GM18498 (cell line): ENCODE data around the gene PLS1.
"Not testable (repeated sequence)": the region's sequence is repeated elsewhere in the genome, so short reads cannot be mapped to it uniquely, and the experiment has no call there.

Experiments
- ATAC-seq: cut with Tn5 transposase; IDR thresholded peaks from one replicate; pipeline ENCODE4 v1.9.1; 2021; ENCODE audit warnings: mild to moderate bottlenecking, moderate library complexity; ENCODE audit not compliant: unreplicated experiment

PLS1 gene

GRCh38 chr3:142680710-142681109 is 84.5 kb downstream of the PLS1 start:
- no peak for ATAC-seq

DNA sequence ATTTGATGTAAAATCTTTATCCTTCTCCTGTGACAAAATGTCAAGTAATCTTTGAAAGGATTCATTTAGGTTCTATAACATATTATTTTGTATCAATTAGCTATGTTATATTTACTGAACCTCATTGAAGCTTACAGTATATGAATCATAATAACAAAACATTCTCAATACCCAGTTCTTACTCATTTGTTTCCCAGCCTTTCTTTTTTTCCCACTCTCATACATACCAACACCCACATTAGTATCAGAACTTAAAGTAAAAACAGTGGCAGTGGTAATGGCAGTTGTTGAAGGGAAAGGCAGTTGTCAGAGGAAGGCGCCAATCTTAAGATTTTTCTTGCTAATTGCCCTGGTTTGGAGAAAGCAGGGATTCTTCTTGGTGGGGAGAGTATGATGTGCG is 94.4 kb downstream of the PLS1 start:
- no peak for ATAC-seq

- ATAC-seq: no peak
Measured at GRCh38 chr3:142691527-142691926, 95.3 kb downstream of the PLS1 start.

GRCh38 chr3:142693136-142693853 is 97.1 kb downstream of the PLS1 start:
- ATAC-seq: no peak

- ATAC-seq: no peak
Measured at GRCh38 chr3:142694225-142694624, 98.0 kb downstream of the PLS1 start.

- ATAC-seq: no peak
Measured at GRCh38 chr3:142705198-142705597, 109.0 kb downstream of the PLS1 start.

DNA sequence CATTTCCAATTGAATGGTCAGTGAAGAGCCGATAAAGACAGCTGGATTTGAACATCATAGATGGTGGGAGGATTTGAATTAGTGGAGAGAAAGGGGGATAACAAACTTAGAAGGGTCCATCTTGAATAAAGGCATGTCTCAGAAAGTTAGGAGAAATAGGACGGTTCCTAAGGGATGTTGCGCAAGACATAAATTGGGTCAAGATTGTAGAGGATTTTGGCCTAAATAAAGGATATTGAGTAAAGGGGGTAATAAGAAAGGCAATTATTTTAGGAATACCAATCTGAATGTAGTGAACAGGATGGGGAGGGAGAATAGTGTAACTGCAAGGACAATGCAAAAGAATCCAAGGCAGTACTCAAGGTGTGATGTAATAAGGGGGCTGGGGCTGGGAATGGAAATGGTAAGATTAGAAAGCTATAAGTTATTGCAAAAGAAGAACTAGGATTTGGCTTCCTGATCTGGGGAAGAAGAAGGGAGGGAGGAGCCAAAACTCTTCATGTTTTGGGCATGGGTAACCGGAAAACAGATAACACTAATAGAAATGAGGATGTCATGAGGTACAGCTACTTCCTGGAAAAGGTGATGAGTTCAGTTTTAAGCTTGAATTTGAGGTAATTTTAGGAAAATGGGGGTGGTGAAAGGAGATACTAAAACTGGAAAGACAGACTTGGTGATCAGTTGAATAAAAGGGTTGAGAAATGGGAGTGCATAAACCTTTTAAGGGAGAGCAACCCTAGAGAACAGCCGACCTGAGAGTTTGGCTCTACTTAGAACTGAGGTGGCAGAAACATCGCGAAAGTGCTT is 110.3 kb downstream of the PLS1 start:
- ATAC-seq: no peak

GRCh38 chr3:142709207-142709606 is 113.0 kb downstream of the PLS1 start:
- ATAC-seq: no peak

- ATAC-seq: not testable (repeated sequence)
Measured at GRCh38 chr3:142714882-142715281, 118.7 kb downstream of the PLS1 start.

- no peak for ATAC-seq
Measured at GRCh38 chr3:142716102-142716501, 119.9 kb downstream of the PLS1 start.

- ATAC-seq: no peak
Measured at GRCh38 chr3:142723665-142723967, 127.4 kb downstream of the PLS1 start.

DNA sequence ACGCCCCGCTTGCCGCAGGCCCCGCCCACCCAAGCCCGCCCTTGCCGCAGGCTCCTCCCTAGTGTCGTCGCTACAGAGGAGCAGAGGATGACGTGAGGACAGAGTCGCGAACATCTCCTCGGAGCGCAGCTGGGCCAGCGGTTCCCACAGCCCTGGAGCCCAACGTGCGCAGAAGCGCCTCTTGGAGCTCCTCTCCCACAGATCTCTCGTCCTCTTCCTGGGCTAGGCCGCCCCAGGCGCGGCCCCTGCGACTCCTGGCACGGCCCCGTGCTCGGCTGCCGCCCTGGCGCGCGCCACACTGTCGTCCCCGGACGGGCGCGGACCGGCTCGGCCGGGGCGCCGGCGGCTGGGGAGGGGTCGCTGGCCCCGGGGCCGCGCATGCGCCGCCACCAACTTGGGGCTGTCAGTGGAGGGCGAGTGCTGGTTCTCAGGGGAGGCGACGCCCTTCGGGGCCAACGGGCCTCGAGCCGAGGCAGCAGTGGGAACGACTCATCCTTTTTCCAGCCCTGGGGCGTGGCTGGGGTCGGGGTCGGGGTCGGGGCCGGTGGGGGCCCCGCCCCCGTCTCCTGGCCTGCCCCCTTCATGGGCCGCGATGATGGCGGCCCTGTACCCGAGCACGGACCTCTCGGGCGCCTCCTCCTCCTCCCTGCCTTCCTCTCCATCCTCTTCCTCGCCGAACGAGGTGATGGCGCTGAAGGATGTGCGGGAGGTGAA is 127.9 kb downstream of the PLS1 start, which contains the start of gene TRPC1:
TSS of gene TRPC1 (plus strand) at position 67 of the 714 bp plus-strand sequence. CDS start at position 593, 526 bp downstream.
- ATAC-seq: peak; percentile 98

DNA sequence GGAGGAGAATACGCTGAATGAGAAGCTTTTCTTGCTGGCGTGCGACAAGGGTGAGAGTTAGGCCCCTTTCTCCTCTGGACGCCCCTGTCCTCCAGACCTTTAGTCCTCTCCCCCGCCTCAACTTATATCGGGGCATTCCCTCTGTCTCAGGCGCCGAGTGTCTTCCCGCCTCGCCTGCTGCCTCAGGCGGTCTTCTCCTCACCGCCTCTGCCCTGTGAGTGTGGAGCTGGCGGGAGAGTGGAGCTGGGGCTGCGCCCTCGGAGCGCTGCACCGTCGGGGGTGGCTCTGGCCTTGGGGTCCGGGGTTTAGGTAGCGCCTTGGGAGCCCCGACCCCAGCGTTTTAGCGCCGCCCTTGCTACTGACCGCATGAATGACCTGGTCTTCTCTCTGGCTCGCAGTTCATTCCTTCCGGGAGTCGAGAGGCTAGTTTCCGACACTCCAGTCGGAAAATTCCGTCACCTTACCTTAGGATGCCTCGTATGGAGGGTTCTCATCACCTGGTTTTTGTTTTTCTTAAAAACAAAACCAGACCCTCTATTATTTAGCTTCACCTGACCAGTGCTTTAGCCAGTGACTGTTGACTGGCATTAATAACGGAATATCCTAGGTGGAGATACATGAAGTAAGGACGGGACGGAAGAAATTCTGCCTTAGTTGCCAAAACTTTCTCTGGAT is 128.6 kb downstream of the PLS1 start:
- ATAC-seq: peak; percentile 12

- no peak for ATAC-seq
Measured at GRCh38 chr3:142725357-142725739, 129.2 kb downstream of the PLS1 start.

DNA sequence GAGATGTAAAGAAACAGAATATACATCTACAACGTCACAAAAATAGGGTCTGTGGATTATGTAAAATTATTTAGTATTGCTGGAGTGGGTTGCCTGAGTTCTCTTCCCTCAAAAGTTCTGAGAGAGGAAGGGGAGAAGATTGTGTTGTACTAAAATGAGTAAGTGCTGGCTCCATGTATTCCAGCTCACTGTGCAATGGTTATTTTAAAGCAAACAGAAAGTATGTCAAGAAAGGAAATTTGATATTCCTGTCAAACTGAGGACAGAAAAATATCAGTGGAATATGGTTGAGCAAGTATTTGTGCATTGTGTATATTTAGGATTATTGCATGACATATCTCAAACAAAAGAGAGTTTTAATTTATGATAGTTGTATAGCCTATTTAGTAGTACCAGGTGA is 129.8 kb downstream of the PLS1 start:
- ATAC-seq: no peak

DNA sequence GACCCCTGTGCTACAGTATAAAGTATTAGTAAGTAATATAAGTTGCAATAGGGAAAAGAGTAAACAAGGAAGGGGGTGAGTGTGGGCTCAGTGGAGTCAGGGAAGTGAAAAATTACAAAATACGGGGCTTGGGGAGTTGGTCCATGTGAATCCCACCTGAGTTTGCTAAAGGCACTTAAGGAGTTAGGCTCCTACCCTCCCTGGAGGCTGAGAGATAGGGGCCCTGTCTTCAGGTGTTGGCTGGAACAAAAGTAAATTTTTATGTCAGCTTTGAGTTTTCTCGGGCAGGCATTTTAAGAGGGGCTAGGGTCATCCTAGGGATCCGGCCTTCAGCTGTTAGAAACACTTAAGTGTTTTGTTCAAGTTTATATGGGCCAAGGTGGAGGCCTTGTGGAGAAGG is 135.9 kb downstream of the PLS1 start:
- ATAC-seq: no peak

DNA sequence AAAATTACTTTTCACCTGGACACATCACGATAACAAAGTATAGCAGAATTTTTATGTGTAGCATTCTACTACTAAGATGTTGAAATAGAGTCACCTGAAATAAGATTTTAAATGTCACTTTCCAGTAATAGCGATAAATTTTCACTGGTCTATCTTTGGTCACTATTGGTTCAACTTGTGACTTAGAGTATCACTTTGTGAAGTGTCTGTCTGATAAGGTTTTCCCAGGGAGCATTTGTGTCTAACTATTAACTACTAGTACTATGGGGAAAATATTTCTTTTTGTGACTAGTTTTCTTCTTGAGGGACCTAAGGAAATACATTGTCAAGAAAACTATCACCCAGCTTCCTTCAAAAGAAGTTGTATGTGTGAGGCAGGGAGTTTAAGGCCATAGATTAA is 138.6 kb downstream of the PLS1 start:
- ATAC-seq: no peak

DNA sequence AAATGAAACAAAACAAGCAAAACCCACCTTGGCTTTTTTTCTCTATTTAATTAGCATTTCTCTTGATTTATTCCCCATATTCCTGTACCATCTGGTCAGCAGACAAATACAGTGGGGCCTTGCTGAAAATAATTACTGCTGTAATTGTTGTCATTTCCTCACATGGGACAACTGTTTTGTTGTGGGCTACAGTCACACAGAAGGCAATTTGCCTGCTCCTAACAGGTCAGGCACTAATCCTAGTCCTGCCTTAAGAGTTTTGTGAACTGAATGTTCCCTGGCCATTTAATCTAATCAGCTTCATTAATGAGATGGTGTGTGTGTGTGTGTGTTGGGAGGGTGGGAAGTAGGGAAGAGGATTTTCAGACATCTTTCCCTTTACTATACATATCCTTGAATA is 139.3 kb downstream of the PLS1 start:
- ATAC-seq: no peak

GRCh38 chr3:142738396-142738795 is 142.2 kb downstream of the PLS1 start:
- no peak for ATAC-seq

DNA sequence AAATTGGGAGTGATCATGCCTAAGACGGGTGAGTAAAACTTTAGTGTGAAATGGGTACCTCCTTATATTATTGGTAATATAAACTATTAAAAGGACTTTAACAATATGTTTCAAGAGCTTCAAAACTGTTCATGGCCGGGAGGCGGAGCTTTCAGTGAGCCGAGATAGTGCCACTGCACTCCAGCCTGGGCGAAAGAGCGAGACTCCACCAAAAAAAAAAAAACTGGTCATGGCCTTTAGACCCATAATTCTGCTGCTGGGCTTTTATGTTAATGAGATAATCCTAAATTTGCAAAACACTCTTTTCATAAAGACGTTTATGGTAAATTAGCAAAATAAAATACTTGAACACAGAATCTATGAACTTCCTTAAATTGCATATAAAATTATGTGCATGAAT is 150.5 kb downstream of the PLS1 start:
- ATAC-seq: no peak

GRCh38 chr3:142750531-142750930 is 154.3 kb downstream of the PLS1 start:
- ATAC-seq: not testable (repeated sequence)
